Progenitor cell of endocrine pancreas (in vitro differentiated cells): ENCODE results near the gene ABITRAM. TPM values are rescaled to one million over a fixed set of nuclear protein-coding genes. Genes with fewer than 3 reads are reported as not detected.
"Not testable (repeated sequence)": the region's sequence is repeated elsewhere in the genome, so short reads cannot be mapped to it uniquely, and the experiment has no call there.

Experiments used
- DNase-seq: peaks from one replicate; pipeline ENCODE4 v3.0.0; 2021; ENCODE audit warnings: low spot score; ENCODE audit not compliant: unreplicated experiment
- H3K27ac Mint-ChIP-seq: 2 replicates; pipeline ENCODE4 v1.8.0; 2021; ENCODE audit warnings: mild to moderate bottlenecking, moderate library complexity, mixed read lengths
- H3K27me3 Mint-ChIP-seq: 2 replicates; pipeline ENCODE4 v1.8.0; 2021; ENCODE audit warnings: mixed read lengths
- H3K36me3 Mint-ChIP-seq: 2 replicates; pipeline ENCODE4 v1.8.0; 2022; ENCODE audit warnings: mixed read lengths; ENCODE audit not compliant: insufficient read depth
- H3K4me1 Mint-ChIP-seq: 2 replicates; pipeline ENCODE4 v1.8.0; 2021; ENCODE audit warnings: low read depth, mixed read lengths
- H3K4me3 Mint-ChIP-seq: 2 replicates; pipeline ENCODE4 v1.8.0; 2021; ENCODE audit warnings: low read depth, mild to moderate bottlenecking, moderate library complexity, mixed read lengths
- H3K9me3 Mint-ChIP-seq: 2 replicates; pipeline ENCODE4 v1.8.0; 2021; ENCODE audit warnings: low read depth, mixed read lengths
- CTCF ChIP-seq: fragments of 200-600 bp; sonication (generic); IDR thresholded peaks from one replicate; pipeline ENCODE4 v1.5.0; 2021; ENCODE audit warnings: antibody characterized with exemption, mild to moderate bottlenecking; ENCODE audit not compliant: unreplicated experiment
- total RNA-seq: library from RNA; stranded (reverse); gene quantifications from 2 replicates; pipeline ENCODE4 v1.2.1, GENCODE V29; 2021

The ABITRAM gene
- total RNA-seq, 1 donor from 2014 or later = 14.7 TPM

- Mint-ChIP-seq H3K4me3 (no peak overlapping the region), H3K27me3 (no peaks in the 10 kb centered on the region), H3K9me3 (no peaks in the 10 kb centered on the region), H3K36me3 (peaks cover 48% of the 10 kb centered on the region), H3K27ac (no peak overlapping the region), H3K4me1 (peaks cover 17% of the 10 kb centered on the region)
- no peak for TF ChIP-seq CTCF
- DNase-seq = no peak
Observed at GRCh38 chr9:108894225-108894997, 39.8 kb upstream of the ABITRAM start.

GRCh38 chr9:108897324-108898096, 36.7 kb upstream of the ABITRAM start:
- H3K9me3 Mint-ChIP-seq = no peaks in the 10 kb centered on the region
- H3K4me1 Mint-ChIP-seq = peaks cover 13% of the 10 kb centered on the region
- no peak for DNase-seq
- no peak overlapping the region for H3K27ac Mint-ChIP-seq
- no peak for TF ChIP-seq CTCF
- H3K36me3 Mint-ChIP-seq = peaks cover 47% of the 10 kb centered on the region
- no peak overlapping the region for H3K4me3 Mint-ChIP-seq
- H3K27me3 Mint-ChIP-seq = no peaks in the 10 kb centered on the region

GRCh38 chr9:108899023-108899695, 35.0 kb upstream of the ABITRAM start:
- H3K36me3 Mint-ChIP-seq = peaks cover 49% of the 10 kb centered on the region
- H3K27ac Mint-ChIP-seq, H3K4me3 Mint-ChIP-seq, H3K9me3 Mint-ChIP-seq, H3K4me1 Mint-ChIP-seq, H3K27me3 Mint-ChIP-seq, DNase-seq: not testable (repeated sequence)

- H3K27ac Mint-ChIP-seq = no peak overlapping the region
- H3K9me3 Mint-ChIP-seq = no peaks in the 10 kb centered on the region
- H3K4me3 Mint-ChIP-seq = no peak overlapping the region
- no peak for TF ChIP-seq CTCF
- peaks cover 4% of the 10 kb centered on the region for H3K4me1 Mint-ChIP-seq
- H3K27me3 Mint-ChIP-seq = no peaks in the 10 kb centered on the region
- H3K36me3 Mint-ChIP-seq = peaks cover 49% of the 10 kb centered on the region
- no peak for DNase-seq
Observed at GRCh38 chr9:108900176-108900575, 34.0 kb upstream of the ABITRAM start.

GRCh38 chr9:108903420-108904103, 30.6 kb upstream of the ABITRAM start:
- no peak overlapping the region for H3K4me3 Mint-ChIP-seq
- peaks cover 1% of the 10 kb centered on the region for H3K4me1 Mint-ChIP-seq
- no peak overlapping the region for H3K27ac Mint-ChIP-seq
- H3K9me3 Mint-ChIP-seq = no peaks in the 10 kb centered on the region
- no peaks in the 10 kb centered on the region for H3K27me3 Mint-ChIP-seq
- no peak for TF ChIP-seq CTCF
- DNase-seq = no peak
- H3K36me3 Mint-ChIP-seq = peaks cover 37% of the 10 kb centered on the region
